SKM-1 (cell line): Measurements from ENCODE around the gene GTF2B.
"Not testable (repeated sequence)": the region's sequence is repeated elsewhere in the genome, so short reads cannot be mapped to it uniquely, and the experiment has no call there.

Source experiments
- DNase-seq: peaks from one replicate; lab custom pipeline; 2025; ENCODE audit not compliant: unreplicated experiment; lab: John Stamatoyannopoulos, UW

The GTF2B gene, protein sequence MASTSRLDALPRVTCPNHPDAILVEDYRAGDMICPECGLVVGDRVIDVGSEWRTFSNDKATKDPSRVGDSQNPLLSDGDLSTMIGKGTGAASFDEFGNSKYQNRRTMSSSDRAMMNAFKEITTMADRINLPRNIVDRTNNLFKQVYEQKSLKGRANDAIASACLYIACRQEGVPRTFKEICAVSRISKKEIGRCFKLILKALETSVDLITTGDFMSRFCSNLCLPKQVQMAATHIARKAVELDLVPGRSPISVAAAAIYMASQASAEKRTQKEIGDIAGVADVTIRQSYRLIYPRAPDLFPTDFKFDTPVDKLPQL

GRCh38 chr1:88891318-88891950 is at the start of gene GTF2B:
Gene GTF2B, minus strand, starts transcription at chr1:88891567. Its CDS starts 68 bp downstream, at chr1:88891499.
- peak; percentile 94 for DNase-seq

DNA sequence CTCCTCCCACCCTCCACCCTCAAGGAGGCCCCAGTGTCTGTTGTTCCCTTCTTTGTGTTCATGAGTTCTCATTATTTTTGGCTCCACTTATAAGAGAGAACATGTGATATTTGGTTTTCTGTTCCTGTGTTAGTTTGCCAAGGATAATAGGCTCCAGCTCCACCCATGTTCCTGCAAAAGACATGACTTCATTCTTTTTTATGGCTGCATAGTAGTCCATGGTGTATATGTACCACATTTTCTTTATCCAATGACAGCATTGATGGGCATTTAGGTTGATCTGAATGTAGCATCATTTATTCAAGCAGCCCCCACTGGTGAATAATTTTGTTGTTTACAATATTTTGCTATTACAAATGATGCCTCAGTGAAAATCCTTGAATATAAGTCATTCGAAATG is 47.2 kb upstream of the GTF2B start:
- not testable (repeated sequence) for DNase-seq

DNA sequence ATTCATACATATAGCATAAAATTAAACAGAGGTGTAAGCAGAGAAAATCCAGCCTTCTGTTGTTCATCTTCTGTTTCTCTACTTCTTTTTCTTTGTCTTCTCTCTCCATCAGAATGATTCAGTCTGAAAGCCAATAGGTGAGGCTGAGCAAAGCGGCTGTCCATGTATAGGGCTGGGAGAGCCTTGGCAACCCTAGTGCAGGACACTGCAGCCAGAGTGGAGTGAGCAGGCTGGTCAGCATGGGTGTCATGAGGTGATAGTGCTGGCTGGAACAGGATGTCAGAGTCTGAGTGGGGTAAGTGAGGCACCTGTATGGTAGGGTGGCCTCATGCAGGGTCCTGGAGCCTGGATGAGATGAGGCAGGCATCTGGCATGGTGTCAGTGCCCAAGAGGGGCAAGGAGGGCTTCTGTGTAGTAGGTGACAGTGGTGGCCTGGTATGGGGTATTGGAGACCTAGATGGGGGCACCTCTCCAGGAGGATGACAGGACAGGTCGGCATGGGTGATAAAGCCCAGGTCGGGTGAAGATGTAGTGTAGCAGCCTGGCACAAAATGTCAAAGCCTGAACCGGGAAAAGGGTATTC is 45.5 kb upstream of the GTF2B start:
- DNase-seq, result no peak

DNA sequence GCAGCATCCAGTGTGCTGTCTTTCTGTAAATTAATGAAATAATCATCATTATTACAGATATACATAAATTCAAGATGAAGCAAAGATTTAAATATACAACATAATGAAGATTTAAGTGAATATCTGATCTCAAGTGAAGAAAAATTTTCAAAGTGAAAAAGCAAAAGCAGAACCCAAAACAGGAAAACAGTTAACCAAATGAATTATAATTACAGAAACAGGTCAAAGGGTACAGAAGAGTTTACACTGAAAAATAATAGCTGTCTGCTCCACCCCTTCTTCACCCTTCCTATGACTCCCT is 44.8 kb upstream of the GTF2B start:
- no peak for DNase-seq

DNA sequence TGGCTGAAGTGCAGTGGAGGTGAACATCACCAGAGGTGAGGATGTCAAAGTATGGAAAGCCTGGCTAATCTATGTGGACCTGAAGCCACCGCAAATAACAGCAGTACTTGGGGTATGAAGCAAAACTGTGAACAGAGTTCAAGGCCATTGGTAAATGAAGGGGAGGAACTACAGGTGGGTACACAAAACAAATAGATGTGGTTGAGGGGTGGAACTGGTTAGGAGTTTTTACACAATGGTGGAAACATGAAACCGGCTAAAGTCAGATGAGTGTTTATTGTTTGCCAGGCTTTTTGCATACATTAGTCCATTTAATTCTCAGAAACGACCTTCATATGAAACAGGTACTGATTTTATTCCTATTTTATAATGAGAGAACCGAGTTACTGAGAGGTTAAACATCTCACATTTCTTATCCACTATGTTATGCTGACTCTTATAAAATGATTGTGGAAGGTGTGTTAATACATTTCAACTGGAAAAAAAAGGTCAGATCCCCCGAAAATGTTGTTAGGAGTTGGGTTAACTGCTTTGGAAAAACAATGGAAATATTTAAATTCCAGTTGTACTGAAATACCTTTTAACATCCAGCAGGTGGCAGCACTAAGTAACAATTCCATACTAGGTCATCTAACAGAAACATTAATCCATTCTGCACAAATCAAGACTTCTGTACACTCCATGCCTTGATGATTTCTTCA is 44.3 kb upstream of the GTF2B start:
- DNase-seq, result no peak

DNA sequence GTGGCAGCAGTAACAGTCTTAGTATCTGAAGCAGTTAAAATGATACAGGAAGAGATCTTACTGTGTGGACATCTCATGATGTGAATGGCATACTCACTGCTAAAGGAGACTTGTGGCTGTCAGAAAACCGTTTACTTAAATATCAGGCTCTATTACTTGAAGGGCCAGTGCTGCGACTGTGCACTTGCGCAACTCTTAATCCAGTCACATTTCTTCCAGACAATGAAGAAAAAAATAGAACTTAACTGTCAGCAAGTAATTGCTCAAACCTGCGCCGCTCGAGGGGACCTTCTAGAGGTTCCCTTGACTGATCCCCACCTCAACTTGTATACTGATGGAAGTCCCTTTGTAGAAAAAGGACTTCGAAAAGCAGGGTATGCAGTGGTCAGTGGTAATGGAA is 38.8 kb upstream of the GTF2B start:
- not testable (repeated sequence) for DNase-seq

GRCh38 chr1:88923224-88923623 is 31.9 kb upstream of the GTF2B start:
- no peak for DNase-seq

DNA sequence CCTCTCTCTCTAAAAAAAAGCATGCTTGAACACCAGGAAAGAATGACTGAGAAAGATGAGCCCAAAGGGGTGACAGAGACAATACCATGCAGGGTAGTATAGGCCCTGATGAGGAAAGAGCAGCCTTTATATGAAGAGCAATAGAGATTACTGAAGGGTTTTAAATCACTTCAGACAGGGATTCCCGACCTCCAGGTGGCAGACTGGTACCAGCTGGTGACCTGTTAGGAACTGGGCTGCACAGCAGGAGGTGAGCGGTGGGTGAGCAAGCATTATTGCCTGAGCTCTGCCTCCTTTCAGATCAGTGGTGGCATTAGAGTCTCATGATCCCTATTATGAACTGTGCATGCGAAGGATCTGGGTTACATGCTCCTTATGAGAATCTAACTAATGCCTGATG is 30.8 kb upstream of the GTF2B start:
- no peak for DNase-seq

DNA sequence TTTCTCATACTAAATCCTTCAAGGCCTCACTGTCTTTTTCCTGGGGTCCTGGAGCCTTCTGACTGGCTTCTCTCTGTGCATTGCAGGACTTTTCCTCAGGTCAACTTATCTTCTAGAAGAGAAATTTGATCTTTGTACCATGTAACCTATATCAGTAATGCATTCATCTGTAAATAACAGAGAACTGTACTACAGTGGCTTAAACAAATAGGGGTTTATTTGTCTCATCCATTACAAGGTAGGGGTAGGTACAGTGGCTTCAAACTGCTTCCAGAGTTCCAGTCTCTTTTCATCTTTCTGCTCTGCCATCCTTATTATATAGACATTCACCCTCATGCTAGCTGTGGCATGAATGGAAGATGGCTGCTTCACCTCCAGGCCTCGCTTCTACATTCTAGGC is 29.5 kb upstream of the GTF2B start:
- DNase-seq, result no peak

DNA sequence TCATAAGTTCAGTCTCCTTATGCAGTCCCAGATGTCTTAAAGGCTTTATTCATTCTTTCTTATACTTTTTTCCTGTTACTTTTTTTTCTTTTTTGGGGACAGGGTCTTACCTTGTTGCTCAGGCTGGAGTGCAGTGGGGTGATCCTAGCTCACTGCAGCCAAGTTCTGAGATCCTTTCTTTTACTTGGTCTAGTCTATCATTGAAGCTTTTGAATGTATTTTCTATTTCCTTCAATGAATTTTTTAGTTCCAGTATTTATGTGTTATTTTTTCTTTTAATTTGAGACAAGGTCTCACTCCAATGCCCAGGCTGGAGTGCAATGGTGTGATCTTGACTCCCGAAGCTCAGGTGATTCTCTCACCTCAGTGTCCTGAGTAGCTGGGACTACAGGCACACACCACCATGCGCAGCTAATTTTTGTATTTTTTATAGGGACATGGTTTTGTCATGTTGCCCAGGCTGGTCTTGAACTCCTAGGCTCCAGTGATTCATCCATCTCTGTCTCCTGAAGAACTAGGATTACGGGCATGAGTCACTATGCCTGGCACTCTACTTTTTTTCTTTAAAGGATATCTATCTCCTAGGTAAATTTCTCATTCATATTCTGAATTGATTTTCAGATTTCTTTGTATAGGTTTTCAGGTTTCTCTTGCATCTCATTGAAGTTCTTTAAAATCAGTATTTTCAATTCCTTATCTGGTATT is 26.1 kb upstream of the GTF2B start:
- DNase-seq, result no peak

- no peak for DNase-seq
Observed at GRCh38 chr1:88916883-88917282, 25.5 kb upstream of the GTF2B start.

GRCh38 chr1:88911800-88912199 is 20.4 kb upstream of the GTF2B start:
- not testable (repeated sequence) for DNase-seq

DNA sequence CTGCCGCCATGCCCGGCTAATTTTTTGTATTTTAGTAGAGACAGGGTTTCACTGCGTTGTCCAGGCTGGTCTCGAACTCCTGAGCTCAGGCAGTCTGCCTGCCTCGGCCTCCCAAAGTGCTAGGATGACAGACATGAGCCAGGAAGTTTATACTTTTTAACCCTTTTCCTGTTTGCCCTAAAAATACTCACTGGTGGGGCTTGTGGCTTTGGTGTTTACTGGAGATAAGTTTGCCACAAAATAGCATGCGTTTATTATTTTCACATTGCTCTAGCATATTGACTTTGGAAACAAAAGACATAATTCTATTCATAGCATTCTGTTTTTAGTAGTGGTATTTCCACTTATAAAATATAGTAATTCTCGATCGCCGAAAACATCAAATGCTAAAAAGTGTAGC is 19.8 kb upstream of the GTF2B start:
- no peak for DNase-seq

DNA sequence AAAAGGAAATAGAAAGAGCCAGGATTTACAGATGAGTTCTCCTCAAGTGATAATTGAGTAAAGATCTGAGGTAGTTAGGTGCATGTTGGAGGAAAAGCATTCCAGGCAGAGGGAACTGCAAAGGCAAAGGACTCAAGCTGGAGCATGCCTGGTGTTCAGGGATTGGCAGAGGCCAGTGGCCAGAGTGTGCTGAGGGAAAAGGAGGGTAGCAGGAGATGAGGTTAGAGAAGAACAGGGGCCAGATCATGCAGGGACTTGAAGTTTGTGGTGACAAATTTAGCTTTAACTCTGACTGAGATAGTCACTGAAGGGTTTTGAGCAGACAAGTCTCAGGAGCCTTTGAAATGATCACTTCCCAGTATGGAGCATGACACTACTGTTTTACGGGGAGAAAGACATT is 19.0 kb upstream of the GTF2B start:
- DNase-seq, result no peak

- DNase-seq, result no peak
Observed at GRCh38 chr1:88900883-88901282, 9.5 kb upstream of the GTF2B start.

- DNase-seq, result no peak
Observed at GRCh38 chr1:88897070-88897730, 5.8 kb upstream of the GTF2B start.

GRCh38 chr1:88892357-88892877 is 1.1 kb upstream of the GTF2B start:
- DNase-seq, result no peak

GRCh38 chr1:88891951-88892340 is 579 bp upstream of the GTF2B start:
- DNase-seq, result no peak

GRCh38 chr1:88890791-88891317 is 513 bp downstream of the GTF2B start:
- DNase-seq, result no peak

DNA sequence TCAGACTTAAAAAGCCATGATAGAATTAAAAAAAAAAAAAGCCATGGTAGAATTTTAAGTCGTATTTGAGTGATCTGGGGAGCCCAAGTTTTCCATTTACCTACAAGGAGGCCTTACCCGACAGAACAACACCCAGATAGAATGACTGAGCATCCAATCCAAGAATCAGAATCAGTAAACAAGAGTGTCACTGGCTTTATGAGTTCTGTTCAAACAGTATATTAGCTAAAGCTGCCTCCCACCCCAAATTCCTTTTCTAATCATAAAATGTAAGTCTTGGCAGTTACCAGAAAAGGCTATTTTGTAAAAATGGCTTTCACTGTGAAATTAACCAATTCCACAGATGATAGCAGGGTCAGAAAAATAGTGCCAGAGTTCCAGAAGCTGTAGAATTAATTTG is 1.2 kb downstream of the GTF2B start:
- DNase-seq, result no peak
